HG03097 (cell line): ENCODE data around the gene SPSB1.

Experiments used
- ATAC-seq: cut with Tn5 transposase; IDR thresholded peaks from one replicate; pipeline ENCODE4 v1.9.1; 2021; ENCODE audit not compliant: unreplicated experiment, low FRiP score

SPSB1 gene

GRCh38 chr1:9413877-9414213, 121.2 kb downstream of the SPSB1 start:
- ATAC-seq = no peak

- no peak for ATAC-seq
Observed at GRCh38 chr1:9416506-9416905, 123.8 kb downstream of the SPSB1 start.

DNA sequence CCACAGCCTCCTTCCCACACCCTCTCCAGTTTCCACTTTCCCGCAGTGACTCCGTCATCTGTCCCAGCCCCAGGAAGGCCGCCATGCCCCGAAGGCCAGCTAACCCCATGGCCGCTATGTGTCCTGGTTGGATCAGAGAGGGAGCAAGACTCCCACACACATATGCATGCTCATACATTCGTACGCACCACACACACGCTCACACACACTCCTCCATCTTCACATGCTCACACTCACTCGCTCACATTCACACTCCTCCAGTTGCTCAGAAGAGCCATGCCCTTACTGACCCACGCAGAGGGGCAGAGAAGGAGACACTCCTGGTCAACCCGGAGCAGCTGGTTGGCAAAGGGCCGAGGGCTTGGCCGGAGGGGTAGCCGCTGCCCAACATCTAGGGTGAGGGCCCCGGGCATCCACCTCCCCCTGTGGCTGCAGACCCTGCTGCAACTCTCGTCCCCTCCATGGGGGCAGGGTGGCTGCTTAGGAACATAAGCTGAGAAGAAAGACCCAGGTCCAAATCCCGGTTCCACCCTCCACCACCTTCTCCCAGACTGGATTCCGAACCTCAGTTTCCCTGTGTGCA, 124.3 kb downstream of the SPSB1 start:
- no peak for ATAC-seq

- ATAC-seq = no peak
Observed at GRCh38 chr1:9417695-9418094, 125.0 kb downstream of the SPSB1 start.

DNA sequence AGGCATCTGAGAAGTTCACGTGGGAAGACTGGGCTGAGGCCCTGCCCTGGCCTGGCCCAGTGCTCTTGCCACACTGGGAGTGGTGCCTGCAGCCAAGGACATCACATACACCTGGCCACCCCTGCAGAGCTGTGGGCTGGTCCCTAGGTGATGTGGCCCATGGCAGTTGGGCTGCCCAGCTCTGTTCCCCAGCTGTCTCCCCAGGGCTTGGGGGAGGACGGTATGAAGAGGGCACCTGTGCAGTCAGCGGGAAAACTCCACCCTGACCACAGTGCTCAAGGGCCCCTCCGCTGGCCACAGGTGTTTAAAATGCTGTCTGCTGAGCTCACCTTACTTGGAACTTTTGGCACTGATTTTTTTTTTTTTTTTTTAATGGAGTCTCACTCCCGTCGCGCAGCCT, 126.2 kb downstream of the SPSB1 start:
- ATAC-seq = no peak
